A172 (cell line): ENCODE results near the gene TTC27. TPM values are rescaled to one million over a fixed set of nuclear protein-coding genes. Genes with fewer than 3 reads are reported as not detected.
"Not testable (repeated sequence)": the region's sequence is repeated elsewhere in the genome, so short reads cannot be mapped to it uniquely, and the experiment has no call there.

ENCODE experiments used
- DNase-seq: peaks from one replicate; pipeline ENCODE4 v3.0.0-alpha.2; 2015; ENCODE audit warnings: low spot score
- total RNA-seq: library from RNA; depleted of rRNA; stranded (reverse); fragments of >200 nt; shearing (Covaris generic); gene quantifications from 2 replicates; pipeline ENCODE4 v1.2.3, GENCODE V29; 2014

Gene TTC27
- total RNA-seq, 1 experiment from 2014 or later: 22.5 TPM

- DNase-seq: no peak
Observed at GRCh38 chr2:32851777-32852439, 224.1 kb downstream of the TTC27 start.

GRCh38 chr2:32852856-32853255 is 225.0 kb downstream of the TTC27 start:
- no peak for DNase-seq

GRCh38 chr2:32856891-32857290 is 229.0 kb downstream of the TTC27 start:
- DNase-seq: no peak

GRCh38 chr2:32858713-32859112 is 230.9 kb downstream of the TTC27 start:
- DNase-seq: no peak

DNA sequence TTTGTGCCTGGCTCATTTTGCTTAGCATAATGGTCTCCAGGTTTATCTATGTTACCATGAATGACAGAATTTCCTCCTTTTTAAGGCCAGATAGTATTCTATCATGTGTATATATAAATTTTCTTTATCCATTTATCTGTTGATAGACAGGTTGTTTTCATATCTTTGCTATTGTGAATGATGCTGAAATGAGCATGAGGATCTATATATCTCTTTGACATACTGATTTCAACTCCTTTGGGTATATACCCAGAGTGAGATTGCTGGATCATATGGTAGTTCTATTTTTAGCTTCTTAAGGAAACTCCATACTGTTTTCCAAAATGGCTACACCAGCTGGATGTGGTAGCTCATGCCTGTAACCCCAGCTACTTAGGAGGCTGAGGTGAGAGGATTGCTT is 232.5 kb downstream of the TTC27 start:
- DNase-seq: no peak

DNA sequence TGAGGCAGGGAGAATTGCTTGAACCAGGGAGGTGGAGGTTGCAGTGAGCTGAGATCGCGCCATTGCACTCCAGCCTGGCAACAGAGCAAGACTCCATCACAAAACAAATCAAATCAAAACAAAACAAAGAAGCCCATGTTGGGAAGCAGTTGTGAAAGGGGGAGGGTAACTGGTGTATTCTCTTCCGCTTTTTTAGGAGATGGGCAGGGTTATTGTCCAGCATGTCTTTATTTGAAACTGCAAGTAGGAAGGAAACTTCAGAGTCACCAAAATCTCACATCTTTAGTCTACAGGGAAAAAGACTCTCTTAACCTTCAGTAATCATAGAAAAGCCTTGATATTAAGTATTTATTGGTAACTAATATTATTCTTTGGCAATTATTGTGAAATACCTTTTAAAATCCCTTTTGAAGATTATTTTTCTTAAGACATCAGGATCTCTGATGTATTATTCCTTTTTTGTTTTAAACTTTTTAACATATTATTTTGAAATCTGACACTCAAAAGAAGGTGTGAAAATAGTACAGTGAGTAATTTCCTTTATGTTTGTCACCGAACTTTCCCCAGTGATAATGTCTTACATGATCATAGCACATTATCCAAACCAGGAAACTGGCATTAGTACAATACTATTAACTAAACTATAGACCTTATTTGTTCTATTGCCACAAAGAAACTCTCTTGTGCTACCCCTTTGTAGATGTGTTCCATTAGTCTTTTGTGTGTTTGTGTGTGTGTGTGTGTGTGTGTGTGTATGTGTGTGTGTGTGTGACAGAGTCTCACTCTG is 234.6 kb downstream of the TTC27 start:
- DNase-seq: peak; percentile 10

DNA sequence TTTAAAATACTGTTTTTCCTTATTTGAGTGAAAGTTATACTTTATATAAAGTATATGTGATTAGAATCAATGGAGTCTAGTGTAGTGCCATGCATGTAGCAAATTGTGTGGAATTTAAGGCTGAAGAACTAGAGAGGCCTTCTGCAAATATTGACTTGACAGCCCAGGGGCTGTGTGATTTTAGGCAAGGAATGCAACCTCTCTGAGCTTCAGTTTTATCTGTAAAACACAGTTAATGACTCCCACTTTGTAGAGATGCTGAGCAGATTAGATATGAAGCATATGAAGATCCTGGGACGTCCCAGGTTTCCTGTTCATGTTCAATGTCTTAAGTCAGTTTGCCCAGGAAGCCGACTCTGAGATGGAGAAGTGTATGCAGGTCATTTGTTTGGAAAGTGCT is 235.5 kb downstream of the TTC27 start:
- DNase-seq: no peak

DNA sequence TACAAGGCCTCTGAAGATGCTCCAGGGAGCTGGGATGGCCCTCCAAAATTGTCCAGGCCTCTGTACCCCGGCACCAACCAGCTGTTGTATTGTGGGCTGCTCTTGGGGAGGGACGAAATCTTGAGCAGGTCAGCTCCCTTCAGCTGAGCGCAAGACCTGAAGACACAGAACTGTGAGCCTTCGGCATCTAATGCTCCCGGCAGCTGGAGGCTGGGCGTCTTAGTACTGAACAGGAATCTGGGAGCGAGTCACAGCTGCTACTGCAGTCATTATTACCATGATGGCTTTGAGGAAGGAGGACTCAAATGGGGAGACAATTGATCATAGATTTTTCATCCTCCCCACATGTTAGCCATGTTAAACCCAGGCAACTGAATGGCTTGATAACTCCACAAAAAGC is 236.0 kb downstream of the TTC27 start:
- DNase-seq: peak; percentile 30

GRCh38 chr2:32864334-32865111 is 236.7 kb downstream of the TTC27 start:
- DNase-seq: peak; percentile 55

- DNase-seq: peak; percentile 88
Observed at GRCh38 chr2:32865399-32866068, 237.7 kb downstream of the TTC27 start.

- DNase-seq: not testable (repeated sequence)
Observed at GRCh38 chr2:32866462-32866861, 238.6 kb downstream of the TTC27 start.
